Body of pancreas (tissue), 4 donors: ENCODE data around the gene LMOD1. TPM values are rescaled to one million over a fixed set of nuclear protein-coding genes. Genes with fewer than 3 reads are reported as not detected.

Experiments
- ATAC-seq: fragments of 150-250 bp; one replicate; pipeline ENCODE4 v1.9.1; 2016
- DNase-seq, 4 donors: peaks; one replicate each; pipeline ENCODE4 v3.0.0-alpha.2; 2019
- H3K27ac ChIP-seq, 4 donors: fragments of 200-600 bp; sonication (generic); 1 replicate in 3 of 4; 2 replicates in 1 of 4; pipeline versions ENCODE4 v1.5.1 to v1.6.1; 2016 to 2019; ENCODE audit warnings: mild to moderate bottlenecking in 1 of 4, mixed read lengths in 1 of 4, moderate library complexity in 1 of 4
- H3K27me3 ChIP-seq, 2 donors: fragments of 200-600 bp; sonication (generic); one replicate each; pipeline ENCODE4 v1.6.0; 2016; ENCODE audit warnings: mild to moderate bottlenecking in 1 of 2
- H3K36me3 ChIP-seq, 2 donors: fragments of 200-600 bp; sonication (generic); replicated peaks in 1 of 2; 2 replicates each; pipeline ENCODE4 v1.5.1; 2016; ENCODE audit warnings: low read depth in 2 of 2; ENCODE audit not compliant: insufficient read depth in 1 of 2
- H3K4me1 ChIP-seq: fragments of 200-600 bp; sonication (generic); one replicate; pipeline ENCODE4 v1.6.0; 2016
- H3K4me3 ChIP-seq, 2 donors: fragments of 200-600 bp; sonication (generic); 1 replicate in 1 of 2; 2 replicates in 1 of 2; pipeline ENCODE4 v1.5.1; 2016 to 2019
- H3K9me3 ChIP-seq, 3 donors: fragments of 200-600 bp; sonication (generic); 1 replicate in 2 of 3; 2 replicates in 1 of 3; pipeline ENCODE4 v1.5.1; 2016
- CTCF ChIP-seq, 7 experiments: fragments of 450-650 bp in 4 of 7; fragments of 200-600 bp in 3 of 7; sonication (generic) in 3 of 7; IDR thresholded peaks; one replicate each; pipeline ENCODE4 v1.5.1; 2016 to 2019; ENCODE audit warnings: antibody characterized with exemption in 7 of 7
- POLR2A ChIP-seq, 3 donors: fragments of 450-650 bp; IDR thresholded peaks; one replicate each; pipeline ENCODE4 v1.6.1; 2016; ENCODE audit warnings: antibody characterized with exemption in 3 of 3, mild to moderate bottlenecking in 2 of 3
- WGBS, 2 donors: methylation state at CpG; one replicate each; pipeline ENCODE4 v1.1.5; 2017; 5-methylcytosine and 5-hydroxymethylcytosine counted together
- intact Hi-C: fragments of 100-400 bp; cut with DNase I; formaldehyde crosslinking; loops from one replicate; pipeline ENCODE4 v1.15.1; 2023
- total RNA-seq, 2 donors: library from RNA; depleted of rRNA; stranded (reverse); fragments of >200 nt; gene quantifications; one replicate each; pipeline ENCODE4 v1.1.0, GENCODE V29; 2016

The LMOD1 gene
- total RNA-seq: 10 to 100 TPM; 14.8 to 16.9 TPM

GRCh38 chr1:201946224-201946908, at the start of gene LMOD1:
Gene LMOD1, minus strand, starts transcription at chr1:201946548. Its CDS starts 208 bp downstream, at chr1:201946340.
- TF ChIP-seq POLR2A (IDR thresholded peaks at IDR 0.05) (peak in 2 of 3 donors; percentile 43 to 51), CTCF (IDR thresholded peaks at IDR 0.05) (no peak)
- Histone ChIP-seq H3K4me3 (no peak within 1 kb of the TSS), H3K27me3 (peaks cover 0 to 4% of the 10 kb centered on the region in 2 donors), H3K9me3 (no peaks in the 10 kb centered on the region), H3K4me1 (peaks cover 10% of the 10 kb centered on the region), H3K27ac (no peak within 1 kb of the TSS), H3K36me3 (no peaks in the 10 kb centered on the region)
- WGBS, 2 donors: 2 to 5% methylated on average over 15 to 28 of the region's 28 CpGs
- peak; percentile 67 to 84 (median 82) for DNase-seq
- peak; percentile 87 for ATAC-seq
- intact Hi-C loops: no loop called here

DNA sequence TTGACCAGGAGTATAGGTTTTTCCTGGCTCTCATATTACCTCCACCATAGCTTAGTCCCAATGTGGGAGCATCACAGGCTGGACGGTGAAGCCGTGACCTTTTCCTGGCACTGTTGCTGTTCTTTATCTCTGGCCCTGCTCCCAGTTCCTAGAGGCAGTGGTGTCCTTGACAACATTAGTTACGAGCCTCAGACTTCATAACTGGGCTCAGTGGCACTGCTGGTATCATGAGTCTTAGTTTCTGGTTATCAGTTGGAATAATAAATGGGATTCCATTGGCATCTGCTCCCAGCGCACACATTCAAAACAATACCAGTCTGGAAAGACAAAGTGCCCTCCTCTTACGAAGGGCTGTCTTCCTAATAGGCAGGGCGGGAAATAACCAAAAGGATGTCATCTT, 44.1 kb upstream of the LMOD1 start:
- DNase-seq: peak; percentile 63 to 84 (median 75)
- 14 to 18% methylated on average over 6 of the region's 6 CpGs for WGBS, 2 donors
- ATAC-seq: peak; percentile 91
- H3K36me3 ChIP-seq: peaks cover 0 to 5% of the 10 kb centered on the region in 2 donors
- no peaks in the 10 kb centered on the region for H3K9me3 ChIP-seq
- TF ChIP-seq CTCF (IDR thresholded peaks at IDR 0.05) (no peak), POLR2A (IDR thresholded peaks at IDR 0.05) (no peak)
- peaks cover 13% of the 10 kb centered on the region for H3K4me1 ChIP-seq
- no peaks in the 10 kb centered on the region for H3K27me3 ChIP-seq
- intact Hi-C loops: no loop called here
- peak overlapping the region; percentile 15 to 46 (median 26) for H3K27ac ChIP-seq
- no peak overlapping the region for H3K4me3 ChIP-seq

- intact Hi-C loops: no loop called here
- H3K9me3 ChIP-seq: no peaks in the 10 kb centered on the region
- DNase-seq (no peak), ATAC-seq (no peak)
- no peak for TF ChIP-seq POLR2A (IDR thresholded peaks at IDR 0.05)
- TF ChIP-seq CTCF (IDR thresholded peaks at IDR 0.05): no peak
- H3K4me1 ChIP-seq: peaks cover 13% of the 10 kb centered on the region
- 94 to 96% methylated on average over 10 of the region's 10 CpGs for WGBS, 2 donors
- H3K27me3 ChIP-seq: no peaks in the 10 kb centered on the region
- H3K36me3 ChIP-seq: peaks cover 0 to 5% of the 10 kb centered on the region in 2 donors
- peak overlapping the region in 2 of 4 donors; percentile 32 to 46 for H3K27ac ChIP-seq
- H3K4me3 ChIP-seq: no peak overlapping the region
Measured at GRCh38 chr1:201989354-201990128, 43.2 kb upstream of the LMOD1 start.

DNA sequence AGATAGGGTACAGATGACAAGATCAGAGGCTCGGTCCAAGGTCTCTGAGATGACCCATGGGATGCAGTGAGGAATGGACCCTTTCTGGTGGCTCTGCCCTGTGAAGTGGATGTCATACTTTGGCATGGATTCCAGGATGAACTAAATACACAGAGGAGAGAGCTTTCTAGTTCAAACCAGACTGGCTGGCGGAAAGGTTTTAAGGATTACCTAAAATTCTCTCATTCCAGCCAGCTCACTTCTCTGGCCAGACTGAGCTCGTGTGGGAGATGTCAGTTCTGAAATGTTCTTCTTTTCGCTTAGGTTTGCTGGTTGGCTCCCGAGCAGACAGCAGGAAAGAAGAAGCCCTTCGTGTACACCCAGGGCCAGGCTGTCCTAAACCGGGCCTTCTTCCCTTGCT, 42.3 kb upstream of the LMOD1 start:
- Histone ChIP-seq H3K4me1 (peaks cover 22% of the 10 kb centered on the region), H3K9me3 (no peaks in the 10 kb centered on the region), H3K4me3 (no peak overlapping the region), H3K36me3 (peaks cover 0 to 5% of the 10 kb centered on the region in 2 donors), H3K27me3 (no peaks in the 10 kb centered on the region), H3K27ac (no peak overlapping the region)
- no peak for TF ChIP-seq POLR2A (IDR thresholded peaks at IDR 0.05)
- TF ChIP-seq CTCF (IDR thresholded peaks at IDR 0.05): no peak
- no peak for ATAC-seq
- no peak for DNase-seq
- WGBS, 2 donors: 79% methylated on average over 7 of the region's 7 CpGs
- intact Hi-C loops: no loop called here
